GM18499 (cell line): Measurements from ENCODE around the gene RXRA.
"Not testable (repeated sequence)": the region's sequence is repeated elsewhere in the genome, so short reads cannot be mapped to it uniquely, and the experiment has no call there.

Experiments used
- ATAC-seq: cut with Tn5 transposase; IDR thresholded peaks from one replicate; pipeline ENCODE4 v1.9.1; 2021; ENCODE audit warnings: moderate number of reproducible peaks; ENCODE audit not compliant: insufficient read depth, unreplicated experiment

The RXRA gene

DNA sequence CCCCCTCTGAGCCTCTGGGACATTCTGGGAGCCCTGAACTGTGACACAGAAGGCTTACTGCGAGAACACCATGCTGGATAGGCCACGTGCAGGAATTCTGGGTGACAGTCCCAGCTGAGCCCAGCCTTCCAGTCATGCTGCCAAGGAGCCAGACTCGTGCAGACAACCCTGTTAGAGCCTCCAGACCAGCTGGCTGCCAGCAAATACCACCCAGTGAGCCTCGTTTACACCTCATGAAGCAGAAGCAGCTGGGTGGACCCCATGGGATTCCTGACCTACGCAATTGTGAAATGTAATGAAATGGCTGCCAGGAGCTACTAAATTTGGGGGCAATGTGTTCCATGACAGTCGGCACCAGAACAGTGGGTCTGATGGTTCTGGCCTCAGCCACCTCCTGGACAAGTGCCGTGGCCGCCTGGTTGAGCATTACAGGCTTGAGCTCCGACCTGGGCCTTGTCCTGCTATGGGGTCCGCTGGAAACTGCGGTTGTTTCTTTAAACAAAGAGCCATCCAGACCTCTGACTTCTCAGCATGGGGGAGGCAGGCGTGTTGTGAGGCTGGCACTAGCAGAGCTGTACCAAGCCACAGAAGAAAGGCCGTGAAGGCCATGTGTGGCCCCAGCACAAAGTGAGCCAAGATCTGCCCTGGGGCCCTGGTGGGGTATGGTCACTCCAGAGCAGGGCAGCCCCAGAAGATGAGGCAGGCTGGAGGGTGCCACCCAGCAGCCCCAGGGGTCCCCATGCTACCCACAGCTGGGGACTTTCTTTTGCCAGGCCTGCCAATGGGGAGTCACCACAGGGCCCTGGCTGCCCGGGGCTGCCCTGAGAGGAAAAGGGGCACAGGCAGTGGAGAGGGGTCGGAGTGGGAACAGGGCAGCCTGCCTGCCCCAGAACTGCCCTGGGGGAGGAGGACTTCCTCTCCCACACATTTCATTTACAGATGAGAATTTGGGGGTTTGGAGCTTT is 19.3 kb upstream of the RXRA start:
- ATAC-seq: no peak

DNA sequence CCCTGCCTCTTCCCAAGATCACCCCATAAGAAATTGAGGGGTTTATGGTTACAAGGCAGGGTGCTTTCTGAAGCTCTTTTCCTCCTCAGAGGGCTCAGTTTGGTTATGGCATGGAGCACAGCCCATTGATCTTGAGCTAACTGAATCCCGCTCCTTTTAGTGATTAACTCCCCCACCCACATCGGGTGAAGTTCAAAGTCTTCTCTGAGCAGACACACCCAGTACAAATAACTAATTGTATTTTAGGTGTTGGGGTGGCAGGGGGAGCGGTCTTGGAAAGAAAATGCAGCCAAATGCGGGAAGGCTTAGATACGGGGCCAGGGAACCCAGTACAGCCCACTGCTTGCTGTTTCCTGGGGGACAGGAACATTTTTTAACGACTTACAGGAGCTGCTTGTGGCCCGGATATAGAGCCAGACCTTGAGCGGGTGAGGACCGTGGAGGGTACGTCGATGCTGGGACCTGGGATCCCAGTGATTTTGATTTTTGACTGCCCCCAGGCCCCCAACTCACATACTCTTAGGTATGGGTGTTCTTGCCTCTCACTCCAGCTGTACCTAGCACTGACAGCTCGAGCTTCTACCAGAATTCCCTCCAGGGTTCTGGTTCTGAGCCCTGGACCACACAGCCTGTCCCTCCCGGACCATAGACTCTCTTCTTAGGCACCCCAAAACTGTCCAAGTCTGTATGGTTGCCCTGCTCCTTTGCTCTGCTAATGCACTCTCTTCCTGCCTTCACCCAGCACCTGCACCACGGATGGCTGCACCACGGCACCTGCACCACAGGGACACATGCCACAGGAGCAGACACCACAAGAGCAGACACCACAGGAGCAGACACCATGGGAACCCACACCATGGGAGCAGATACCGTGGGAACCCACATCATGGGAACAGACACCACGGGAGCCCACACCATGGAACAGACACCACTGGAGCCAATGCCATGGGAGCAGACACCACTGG is 18.3 kb upstream of the RXRA start:
- ATAC-seq: no peak

DNA sequence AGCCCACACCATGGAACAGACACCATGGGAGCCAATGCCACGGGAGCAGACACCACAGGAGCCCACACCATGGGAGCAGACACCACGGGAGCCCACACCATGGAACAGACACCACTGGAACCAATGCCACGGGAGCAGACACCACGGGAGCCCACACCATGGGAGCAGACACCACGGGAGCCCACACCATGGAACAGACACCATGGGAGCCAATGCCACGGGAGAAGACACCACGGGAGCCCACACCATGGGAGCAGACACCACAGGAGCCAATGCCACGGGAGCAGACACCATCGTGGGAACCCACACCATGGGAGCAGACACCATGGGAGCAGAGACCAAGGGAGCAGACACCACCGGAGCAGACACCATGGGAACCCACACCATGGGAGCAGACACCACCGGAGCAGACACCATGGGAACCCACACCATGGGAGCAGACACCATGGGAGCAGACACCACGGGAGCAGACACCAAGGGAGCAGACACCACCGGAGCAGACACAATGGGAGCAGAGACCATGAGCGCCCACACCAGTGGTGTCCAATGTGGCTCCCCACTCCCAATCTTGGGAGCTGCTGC is 17.5 kb upstream of the RXRA start:
- ATAC-seq: not testable (repeated sequence)

DNA sequence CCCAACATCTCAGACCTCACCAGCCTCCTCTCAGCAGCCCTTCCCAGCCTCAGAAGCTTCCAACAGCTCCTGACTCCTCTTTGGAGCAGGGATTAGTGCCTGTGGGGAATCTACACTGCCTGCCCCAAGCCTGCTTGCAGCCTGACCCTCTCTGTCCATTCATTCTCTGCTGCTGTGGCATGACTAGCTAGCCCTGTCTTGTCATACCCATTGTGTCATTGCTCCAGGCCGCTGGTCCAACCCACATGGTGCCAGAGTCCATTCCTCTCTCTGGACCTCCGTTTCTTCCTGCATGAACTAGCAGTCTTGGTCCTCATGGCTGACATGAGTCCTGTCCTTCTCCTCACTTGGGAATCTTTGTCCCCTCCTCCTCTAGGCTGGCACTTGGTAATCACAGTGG is 12.8 kb upstream of the RXRA start:
- no peak for ATAC-seq

DNA sequence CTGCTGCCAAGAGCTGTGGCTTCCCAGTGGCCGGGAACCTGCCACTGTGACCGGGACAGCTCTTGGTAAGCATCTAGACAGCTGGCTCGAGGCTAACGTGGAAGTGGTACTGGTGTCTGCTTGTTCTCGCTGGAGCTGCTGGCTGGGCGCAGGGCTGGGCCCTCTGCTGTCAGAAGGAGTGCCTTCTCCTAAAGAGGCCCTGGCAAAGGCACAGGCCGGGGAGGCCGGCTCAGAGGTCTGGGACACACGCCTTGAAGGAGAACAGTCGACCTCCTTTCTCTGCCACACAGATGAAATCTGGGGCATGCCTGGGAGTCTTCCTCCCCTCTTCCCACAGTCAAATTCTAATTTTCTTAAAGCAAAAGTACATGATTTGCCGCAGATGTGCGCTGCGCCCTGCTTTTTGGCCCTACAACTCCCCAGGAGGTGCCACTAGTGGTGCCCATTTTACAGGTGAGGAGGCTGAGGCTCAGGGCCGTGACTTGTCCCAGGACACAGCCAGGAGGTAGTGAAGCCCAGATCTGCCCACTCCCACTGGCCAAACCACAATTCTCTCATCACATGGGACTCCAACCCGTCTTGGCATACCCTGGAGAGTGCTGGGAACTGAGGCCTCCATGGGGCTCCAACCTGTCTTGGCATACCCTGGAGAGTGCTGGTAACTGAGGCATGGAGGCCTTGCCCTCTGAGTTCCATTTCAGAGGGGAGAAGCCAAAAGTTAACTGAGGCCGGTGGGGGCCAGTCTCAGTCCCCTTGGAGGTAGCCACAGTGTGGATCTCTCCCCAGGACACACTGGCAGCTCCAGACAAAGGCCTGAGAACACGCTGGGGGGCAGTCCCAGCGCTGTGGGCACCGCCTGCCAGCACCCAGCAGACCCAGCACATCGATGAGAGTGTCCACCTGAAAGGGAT is 12.0 kb upstream of the RXRA start:
- no peak for ATAC-seq

DNA sequence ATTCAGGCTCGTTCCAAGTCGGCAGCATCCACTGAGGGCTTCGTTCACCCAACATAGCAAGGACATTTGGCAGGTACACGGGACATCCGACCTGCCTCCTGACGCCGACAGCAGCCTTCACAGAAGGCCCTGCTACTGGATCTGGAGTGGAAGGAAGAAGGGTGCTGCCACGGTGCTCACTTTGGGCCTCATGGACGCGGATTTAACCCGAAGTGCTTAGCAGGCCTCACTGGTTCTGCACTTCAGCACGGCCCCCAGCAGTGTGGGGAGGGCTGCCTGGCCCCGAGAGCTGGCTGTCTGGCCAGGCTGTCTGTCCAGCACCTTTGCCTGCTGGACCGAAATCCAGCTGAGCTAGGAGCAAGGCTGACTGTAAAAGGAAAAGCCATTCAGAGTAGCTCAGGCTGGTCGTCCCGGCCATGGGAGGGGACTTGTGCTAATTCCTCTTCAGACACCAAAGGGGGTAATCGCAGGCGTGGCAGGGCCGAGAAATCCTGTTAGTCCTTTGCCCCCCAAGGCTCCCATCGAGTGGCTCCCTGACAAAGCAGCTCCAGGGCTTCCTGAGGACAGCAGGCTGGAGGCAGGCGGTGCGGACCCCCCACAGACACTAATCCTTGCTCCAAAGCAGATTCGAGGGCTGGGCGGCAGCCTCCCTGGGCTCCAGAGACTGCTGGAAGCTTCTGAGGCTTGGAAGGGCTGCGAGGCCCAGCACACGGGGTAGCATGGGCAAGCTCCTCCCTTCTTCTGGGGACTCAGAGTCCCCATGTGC is 11.1 kb upstream of the RXRA start:
- no peak for ATAC-seq

DNA sequence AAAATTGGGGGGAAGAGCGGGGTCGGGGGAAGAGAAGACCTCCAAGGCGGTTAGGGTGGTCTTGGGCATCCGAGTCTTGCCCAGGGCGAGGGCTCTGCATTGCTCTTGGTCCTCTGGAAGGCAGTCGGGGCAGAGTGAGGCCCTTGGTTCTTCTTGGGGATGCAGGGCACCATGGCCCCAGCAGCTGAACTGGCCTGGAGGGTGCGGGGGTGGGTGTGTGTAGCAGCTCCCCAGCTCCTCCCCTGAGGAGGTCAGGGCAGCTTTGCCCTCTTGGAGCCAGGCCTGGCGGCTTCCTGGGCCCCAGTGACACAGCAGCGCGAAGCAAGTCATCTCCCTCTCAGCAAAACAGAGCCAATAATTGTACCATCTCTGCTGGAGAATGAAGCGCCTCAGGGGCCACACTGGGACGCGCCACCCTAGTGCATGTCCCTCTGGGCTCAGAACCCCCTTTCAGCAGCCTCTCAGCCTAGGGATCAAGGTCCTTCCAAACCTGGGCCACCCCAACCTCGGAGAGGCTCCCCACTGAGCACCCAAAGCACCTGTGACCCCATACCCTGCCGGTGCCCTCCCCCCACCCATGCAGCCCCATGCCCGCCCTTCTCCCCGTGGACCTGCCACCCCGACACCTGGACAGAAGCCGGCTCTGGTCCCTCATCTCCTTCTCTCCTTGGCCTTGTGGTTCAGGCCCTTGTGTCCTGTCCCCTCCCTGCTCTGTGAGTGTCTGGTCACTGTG is 10.4 kb upstream of the RXRA start:
- ATAC-seq: no peak

DNA sequence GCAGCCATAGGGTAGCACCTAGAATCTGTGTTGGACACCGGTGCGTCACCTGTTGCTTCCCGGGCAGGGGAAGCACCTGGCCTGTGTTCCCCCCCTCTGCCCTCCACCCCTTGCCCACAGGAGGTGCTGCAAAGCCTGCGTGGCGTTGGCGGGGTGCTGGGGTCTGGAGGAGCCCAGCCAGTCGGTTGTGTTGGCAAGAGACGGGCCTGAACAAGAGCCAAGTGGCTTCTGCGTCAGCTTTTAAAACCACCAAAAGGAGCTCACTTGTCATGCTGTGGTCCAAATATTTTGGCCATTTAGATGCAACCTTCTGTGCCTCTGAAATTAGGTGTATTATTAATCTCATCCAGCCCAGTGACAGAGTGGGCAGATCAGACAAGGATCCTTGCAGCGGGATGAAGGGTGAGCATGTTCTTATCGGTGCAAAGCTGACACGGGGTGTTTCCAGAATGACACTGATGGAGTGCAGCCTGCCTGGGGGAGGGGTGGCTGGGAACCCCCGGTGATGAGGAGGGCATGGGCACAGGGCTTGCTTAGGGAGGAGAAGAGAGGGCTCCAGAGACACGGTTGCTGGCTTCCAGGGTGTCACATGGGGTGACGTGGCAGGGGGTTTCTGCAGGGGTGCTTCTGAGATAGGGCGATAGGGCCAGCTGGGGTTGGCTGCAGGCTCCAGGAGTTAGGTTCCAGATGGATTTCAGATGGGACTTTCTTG is 9.7 kb upstream of the RXRA start:
- ATAC-seq: no peak

DNA sequence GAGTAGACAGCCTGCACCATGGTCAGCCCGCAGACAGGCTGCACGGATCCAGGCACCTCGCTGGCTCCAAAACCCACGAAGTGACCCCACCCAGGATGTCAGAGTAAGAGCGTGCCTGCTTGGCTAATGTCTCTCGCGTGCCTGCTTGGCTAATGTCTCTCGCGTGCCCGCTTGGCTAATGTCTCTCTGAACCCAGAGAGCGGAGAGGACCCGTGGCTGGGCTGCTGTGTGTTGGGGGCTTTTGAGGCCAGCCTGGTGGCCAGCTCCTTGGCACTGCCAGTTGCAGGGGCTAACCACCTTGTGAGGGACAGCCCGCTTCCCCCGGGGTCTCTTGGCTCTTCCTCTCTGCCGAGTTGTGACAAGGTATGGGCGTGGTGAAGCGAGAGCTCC is 8.9 kb upstream of the RXRA start:
- ATAC-seq: no peak

DNA sequence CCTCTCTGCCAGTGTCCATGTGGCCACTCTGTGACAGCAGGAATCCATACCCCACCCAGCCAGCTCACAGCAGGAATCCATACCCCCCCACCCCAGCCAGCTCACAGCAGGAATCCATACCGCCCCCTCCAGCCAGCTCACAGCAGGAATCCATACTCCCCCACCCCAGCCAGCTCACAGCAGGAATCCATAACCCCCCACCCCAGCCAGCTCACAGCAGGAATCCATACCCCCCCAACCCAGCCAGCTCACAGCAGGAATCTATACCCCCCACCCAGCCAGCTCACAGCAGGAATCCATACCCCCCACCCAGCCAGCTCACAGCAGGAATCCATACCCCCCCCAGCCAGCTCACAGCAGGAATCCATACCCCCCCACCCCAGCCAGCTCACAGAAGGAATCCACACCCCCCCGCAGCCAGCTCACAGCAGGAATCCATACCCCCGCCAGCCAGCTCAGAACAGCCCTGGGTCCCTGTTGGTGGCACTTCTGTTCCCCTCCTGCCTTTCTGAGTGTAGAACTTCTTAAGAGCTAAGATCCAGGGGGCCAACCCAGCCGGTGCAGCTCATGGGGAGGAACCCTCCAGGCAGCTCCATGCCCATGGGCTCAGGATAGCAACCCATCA is 8.4 kb upstream of the RXRA start:
- ATAC-seq: no peak

DNA sequence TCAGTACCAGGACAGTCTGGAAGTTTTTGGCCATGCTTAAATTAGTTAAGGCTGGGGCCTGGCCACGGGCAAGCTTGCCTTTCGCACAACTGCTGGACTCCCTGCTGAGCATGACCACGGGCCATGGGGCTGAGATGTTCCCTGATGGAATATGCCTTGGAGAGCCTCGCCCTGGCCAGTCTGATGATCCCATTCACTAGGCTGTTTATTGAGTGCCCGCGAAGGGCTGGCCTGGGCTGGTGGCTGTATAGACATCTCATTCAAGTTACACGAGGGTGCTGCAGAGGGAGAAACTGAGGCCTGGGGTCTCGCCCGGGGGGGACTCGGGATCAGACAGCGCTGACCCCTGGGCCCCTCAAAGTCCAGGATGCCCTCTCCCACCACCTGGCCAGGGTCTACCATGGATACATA is 7.8 kb upstream of the RXRA start:
- ATAC-seq: no peak

DNA sequence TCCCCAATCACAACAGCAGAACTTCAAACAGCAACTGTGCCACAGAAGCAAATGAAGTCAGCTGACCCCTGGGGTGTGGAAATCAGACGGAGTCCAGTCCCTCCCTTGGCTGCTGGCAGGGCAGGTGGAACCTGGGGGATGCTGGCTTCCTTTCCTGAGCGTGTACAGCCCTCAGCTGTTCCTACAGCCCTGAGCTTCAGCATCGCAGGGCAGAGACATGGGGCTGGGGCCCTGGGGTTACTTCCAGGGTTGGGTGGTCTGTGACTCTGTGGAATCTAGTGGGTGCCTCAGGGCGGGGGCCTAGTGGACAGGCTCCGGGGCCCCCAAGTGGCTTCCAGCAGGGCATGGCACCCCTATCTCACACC is 7.3 kb upstream of the RXRA start:
- ATAC-seq: no peak

DNA sequence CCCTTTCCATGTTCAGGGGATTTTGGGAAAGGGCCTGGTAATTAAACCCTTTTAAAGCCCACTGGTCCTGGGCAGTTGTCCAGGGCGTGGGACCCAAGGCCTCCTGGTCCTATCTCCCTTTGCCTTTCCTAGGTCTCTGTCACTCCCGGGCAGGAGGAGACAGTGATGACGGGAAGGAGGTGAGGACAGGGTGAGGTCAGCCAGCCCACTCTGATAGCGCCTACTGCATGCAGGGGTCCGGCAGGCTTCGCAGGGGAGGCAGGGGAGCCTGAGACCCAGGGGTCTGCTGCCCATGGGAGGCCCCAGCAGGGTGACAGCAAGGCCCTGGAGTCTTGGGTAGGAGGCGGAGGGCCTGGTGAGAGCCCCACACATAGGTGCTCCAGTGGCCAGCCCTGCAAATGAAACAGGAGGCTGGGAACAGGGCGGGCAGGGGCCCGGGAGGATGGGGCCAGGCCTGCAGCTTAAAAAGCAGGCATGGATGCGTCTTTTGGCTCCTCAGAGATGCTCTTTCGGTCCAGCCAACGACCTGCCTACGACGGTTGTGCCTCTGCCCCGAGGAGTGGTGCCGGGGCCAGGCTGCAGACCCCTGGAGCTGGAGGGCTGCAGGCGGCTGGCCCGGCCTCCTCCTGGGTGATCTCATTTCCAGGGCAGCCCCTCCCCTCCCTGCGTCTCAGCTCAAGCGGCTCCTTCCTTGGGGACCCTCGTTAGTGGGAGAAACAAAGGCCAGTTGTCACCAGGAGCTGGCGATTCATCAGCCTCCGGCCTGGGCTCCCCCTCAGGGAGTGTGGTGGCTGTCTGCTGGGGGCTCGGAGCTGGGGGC is 6.7 kb upstream of the RXRA start:
- ATAC-seq: no peak

DNA sequence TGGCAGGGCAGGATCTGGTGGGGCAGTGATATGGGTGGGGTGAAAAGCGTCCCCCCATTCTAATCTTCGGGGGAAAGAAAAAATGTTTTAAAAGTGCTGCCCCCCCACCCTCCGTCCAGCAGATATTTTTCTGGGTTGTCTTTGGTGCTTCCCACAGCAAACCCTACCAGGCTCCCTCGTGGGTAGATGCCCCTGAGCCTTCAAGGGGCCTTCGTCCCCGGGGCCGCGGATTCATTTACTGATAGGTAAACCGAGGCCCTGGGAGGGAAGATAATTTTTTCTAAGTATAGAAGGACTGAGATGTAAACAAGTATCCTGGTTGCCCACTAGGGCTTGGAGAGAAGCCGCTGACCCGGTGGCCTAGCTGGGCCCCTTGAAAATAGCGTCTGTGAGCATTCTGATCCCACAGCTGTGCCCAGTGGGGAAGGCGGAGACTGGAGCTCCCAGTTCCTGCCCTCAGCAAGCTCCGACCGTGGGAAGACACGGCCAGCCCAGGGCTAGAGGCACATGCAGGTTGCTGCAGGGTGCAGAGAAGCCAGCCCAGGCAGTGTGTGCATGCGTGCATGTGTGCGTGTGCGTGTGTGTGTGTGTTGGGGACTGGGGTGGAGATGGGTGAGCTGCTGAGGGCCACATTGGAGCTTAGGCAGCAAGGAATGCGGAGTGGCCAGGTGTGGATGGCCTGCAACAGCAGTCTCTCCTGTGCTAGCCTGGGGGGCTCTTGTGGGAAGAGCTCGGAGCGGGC is 6.0 kb upstream of the RXRA start:
- no peak for ATAC-seq

DNA sequence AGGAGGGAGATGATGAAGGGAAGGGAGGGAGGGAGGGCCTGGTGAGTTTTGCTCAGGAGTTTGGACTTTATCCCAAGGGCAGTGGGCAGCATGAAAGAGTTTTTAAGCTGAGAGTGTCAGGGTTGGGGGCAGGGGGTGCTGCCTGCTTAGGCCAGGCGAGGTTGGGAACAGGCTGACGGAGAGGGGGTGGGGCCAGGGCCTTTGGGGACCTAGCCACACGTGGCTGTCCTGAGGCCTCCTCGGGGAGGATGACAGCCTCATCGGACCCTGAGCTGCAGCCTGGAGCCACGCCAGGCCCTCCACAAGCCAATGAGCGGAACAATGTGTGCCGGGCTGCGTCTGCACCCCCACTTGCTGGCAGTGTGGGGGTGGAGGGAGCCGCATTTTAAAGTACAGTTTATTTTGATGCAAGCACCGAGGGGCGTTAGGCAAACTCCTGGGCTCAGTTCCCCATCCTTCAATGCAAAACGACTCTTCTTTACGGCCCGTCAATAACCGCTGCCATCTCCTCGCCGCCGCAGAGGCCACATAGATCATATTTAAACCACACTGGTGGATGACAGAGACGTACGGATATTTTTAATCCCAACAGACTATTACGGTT is 5.3 kb upstream of the RXRA start:
- no peak for ATAC-seq

DNA sequence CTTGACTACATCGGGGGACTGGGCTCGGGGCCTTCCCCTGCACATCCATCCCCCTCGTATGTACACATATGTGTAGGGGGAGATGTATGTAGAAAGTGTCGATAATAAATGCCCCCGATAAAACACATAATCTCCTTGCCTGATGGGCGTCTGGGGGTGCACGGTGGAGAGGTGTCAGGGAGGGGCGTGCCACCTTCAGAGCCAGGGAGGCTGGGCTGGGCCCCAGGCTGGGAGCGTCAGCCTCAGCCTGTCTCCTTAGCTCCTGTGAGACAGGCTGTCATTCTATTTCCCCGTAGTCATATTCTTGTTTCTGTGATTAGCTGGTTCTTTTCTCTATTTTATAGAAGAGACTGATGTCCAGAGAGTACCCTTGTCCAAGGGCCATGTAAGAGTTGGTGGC is 4.7 kb upstream of the RXRA start:
- ATAC-seq: no peak
